BE2C (cell line): ENCODE data around the gene DCLRE1B.

ENCODE experiments used
- DNase-seq: peaks from one replicate; pipeline ENCODE4 v3.0.0-alpha.2; 2020
- H3K27me3 ChIP-seq: fragments of 250-450 bp; sonication (Bioruptor Pico); 2 replicates; pipeline ENCODE4 v1.5.1; 2020; ENCODE audit warnings: mild to moderate bottlenecking
- H3K36me3 ChIP-seq: fragments of 250-450 bp; sonication (Bioruptor Pico); 2 replicates; pipeline ENCODE4 v1.5.1; 2020; ENCODE audit warnings: mild to moderate bottlenecking
- H3K4me1 ChIP-seq: fragments of 250-450 bp; sonication (Bioruptor Pico); 2 replicates; pipeline ENCODE4 v1.5.1; 2020
- H3K4me3 ChIP-seq: 2 replicates; pipeline ENCODE4 v1.5.1; 2011; ENCODE audit warnings: low read depth, low read length
- H3K9me3 ChIP-seq: fragments of 250-450 bp; sonication (Bioruptor Pico); 2 replicates; pipeline ENCODE4 v1.5.1; 2020
- CTCF ChIP-seq: IDR thresholded peaks from 2 replicates; pipeline ENCODE4 v1.5.1; 2012; ENCODE audit warnings: mild to moderate bottlenecking, low read depth, low read length

Gene DCLRE1B

DNA sequence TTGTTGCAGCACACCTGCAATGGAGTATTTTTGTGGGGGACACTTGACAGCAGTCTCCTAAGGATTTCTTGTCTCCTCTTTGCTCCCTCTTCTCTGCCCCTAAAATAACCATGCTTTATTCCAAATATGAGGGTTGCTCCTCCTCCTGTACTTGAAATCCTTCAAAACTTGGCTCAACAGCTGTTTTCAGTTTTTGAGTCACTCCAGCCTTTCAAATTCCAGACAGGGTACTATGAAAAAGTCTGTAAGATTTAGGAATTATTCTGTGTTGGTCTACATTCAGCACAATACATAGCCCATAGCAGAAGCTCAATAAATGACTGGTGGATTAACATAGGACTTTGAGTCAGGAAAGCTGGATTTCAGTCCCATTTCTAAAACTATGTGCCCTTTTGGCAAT lies 6.0 kb upstream of the DCLRE1B start:
- Histone ChIP-seq H3K36me3 (peaks cover 42% of the 10 kb centered on the region), H3K9me3 (no peaks in the 10 kb centered on the region), H3K4me1 (peaks cover 3% of the 10 kb centered on the region; the same call in 1 of the 2 replicates), H3K27me3 (no peaks in the 10 kb centered on the region), H3K4me3 (no peak overlapping the region)
- DNase-seq: no peak
- TF ChIP-seq CTCF: no peak

DNA sequence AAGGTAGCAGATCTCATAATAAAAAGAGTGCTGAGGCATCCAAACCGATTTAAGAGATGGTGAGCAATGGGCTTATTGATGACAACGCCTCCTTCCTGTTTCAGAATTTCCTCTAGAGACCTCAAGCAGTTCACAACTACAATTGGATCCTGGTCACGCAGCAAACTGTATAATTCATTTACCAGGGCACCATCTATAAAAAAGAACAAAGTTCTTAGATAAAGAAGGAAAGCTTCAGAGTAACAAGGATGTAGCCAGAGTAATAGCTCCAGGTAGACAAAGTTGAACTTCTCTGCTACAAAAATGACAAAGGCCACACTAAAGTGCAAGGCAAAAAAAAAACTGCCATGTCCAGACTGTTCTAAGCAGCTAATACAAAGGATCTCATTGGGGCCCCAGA lies 3.9 kb upstream of the DCLRE1B start:
- Histone ChIP-seq H3K36me3 (peaks cover 26% of the 10 kb centered on the region), H3K9me3 (no peaks in the 10 kb centered on the region), H3K4me3 (no peak overlapping the region), H3K4me1 (peaks cover 3% of the 10 kb centered on the region; the same call in 1 of the 2 replicates), H3K27me3 (no peaks in the 10 kb centered on the region)
- no peak for DNase-seq
- no peak for TF ChIP-seq CTCF

DNA sequence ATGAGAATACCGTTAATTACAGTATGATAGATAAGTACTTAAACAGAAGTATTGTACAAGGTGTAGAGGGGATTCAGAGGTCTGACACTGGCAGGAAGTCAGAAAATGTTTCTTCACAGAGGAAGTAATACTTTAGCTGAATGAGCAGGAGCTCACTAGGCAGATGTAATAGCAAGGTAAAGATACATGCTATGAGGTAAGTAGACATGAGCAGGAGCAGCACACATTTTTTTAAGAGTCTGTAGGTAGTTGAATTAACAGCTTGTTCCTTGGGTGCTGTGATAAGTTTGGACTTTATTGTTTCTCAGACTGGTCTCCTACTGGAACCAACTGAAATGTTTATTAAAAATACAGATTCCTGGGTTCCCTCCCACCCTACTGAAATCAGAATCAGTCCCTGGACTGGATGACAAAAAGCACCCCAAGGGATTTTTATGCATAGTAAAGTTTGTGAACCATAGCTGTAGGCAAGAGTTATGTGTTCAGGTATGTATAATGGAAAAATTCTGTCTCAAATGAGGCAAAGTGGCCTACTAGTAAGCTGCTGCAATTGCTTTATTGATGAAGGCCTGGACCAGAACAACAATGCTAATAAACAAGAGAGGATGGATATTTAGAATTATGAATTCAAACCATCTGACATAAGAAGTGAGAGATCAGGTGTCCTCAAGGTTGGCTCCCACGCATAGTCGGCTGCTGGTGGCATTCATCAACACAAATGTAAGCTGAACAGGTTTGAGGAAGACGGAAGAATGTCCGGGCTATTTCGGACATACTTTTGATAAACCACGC lies 1.4 kb upstream of the DCLRE1B start:
- Histone ChIP-seq H3K4me3 (peak overlapping the region; percentile 84), H3K27me3 (no peaks in the 10 kb centered on the region), H3K4me1 (peaks cover 3% of the 10 kb centered on the region; the same call in 1 of the 2 replicates), H3K36me3 (peaks cover 8% of the 10 kb centered on the region), H3K9me3 (no peaks in the 10 kb centered on the region)
- DNase-seq: no peak
- no peak for TF ChIP-seq CTCF

DNA sequence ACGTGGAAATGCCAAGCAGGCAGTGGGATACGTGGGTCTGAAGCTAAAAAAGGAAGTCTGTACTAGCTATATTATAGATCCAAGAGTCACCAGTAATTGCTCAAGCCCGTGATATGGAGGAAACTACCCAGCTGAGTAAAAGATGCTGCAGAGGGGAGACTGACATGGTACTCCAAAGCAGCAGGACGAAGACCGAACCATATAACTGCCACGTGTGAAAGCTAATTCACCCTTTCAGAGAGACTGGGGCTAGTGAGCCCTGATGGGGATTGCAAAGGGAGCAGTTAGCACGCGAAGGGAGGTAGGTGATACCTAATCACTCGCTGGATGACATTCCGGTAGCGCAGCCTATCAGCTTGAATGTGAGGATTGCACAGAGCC lies 843 bp upstream of the DCLRE1B start:
- H3K9me3 ChIP-seq: no peaks in the 10 kb centered on the region
- TF ChIP-seq CTCF: no peak
- peaks cover 12% of the 10 kb centered on the region for H3K36me3 ChIP-seq
- peak overlapping the region; percentile 84 for H3K4me3 ChIP-seq
- peaks cover 3% of the 10 kb centered on the region; the same call in 1 of the 2 replicates for H3K4me1 ChIP-seq
- no peaks in the 10 kb centered on the region for H3K27me3 ChIP-seq
- DNase-seq: no peak

DNA sequence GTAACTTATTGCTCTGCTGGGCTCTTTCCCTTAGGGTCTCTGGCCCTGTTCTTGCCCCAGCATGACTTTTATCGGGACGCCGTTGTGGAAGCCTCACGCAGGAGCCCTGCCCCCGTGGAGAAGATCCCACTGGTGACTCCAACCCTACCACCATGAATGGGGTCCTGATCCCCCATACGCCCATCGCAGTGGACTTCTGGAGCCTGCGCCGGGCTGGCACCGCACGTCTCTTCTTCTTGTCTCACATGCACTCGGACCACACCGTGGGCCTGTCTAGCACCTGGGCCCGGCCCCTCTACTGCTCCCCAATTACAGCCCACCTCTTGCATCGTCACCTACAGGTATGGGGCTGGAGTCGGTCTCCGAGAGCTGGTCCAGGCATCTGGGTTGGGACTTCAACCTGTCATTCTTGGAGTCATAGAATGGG lies 322 bp downstream of the DCLRE1B start:
- Histone ChIP-seq H3K4me3 (peak overlapping the region; percentile 100), H3K36me3 (peaks cover 11% of the 10 kb centered on the region), H3K4me1 (peaks cover 3% of the 10 kb centered on the region; the same call in 1 of the 2 replicates), H3K27me3 (no peaks in the 10 kb centered on the region), H3K9me3 (no peaks in the 10 kb centered on the region)
- DNase-seq: peak; percentile 21
- TF ChIP-seq CTCF: no peak

- DNase-seq: no peak
- H3K9me3 ChIP-seq: no peaks in the 10 kb centered on the region
- H3K27me3 ChIP-seq: no peaks in the 10 kb centered on the region; the same call in 1 of the 2 replicates
- H3K36me3 ChIP-seq: peaks cover 28% of the 10 kb centered on the region
- no peak overlapping the region for H3K4me3 ChIP-seq
- no peaks in the 10 kb centered on the region for H3K4me1 ChIP-seq
- TF ChIP-seq CTCF: no peak
Measured at GRCh38 chr1:113912594-113913311, 7.6 kb downstream of the DCLRE1B start.
